Embryonic facial prominence (tissue), 1 donor: ENCODE measurements around the gene EVI2B.
"Not testable (repeated sequence)": the region's sequence is repeated elsewhere in the genome, so short reads cannot be mapped to it uniquely, and the experiment has no call there.

Source experiments
- DNase-seq: peaks from one replicate; pipeline ENCODE4 v3.0.0-alpha.2; 2016; ENCODE audit errors: extremely low spot score

EVI2B gene

GRCh38 chr17:31313982-31314781 lies at the start of gene EVI2B:
Gene EVI2B (minus strand): TSS chr17:31314054. CDS start chr17:31305609, 8,445 bp downstream.
- no peak for DNase-seq

- DNase-seq: no peak
Measured at GRCh38 chr17:31357839-31358394, 44.1 kb upstream of the EVI2B start.

GRCh38 chr17:31357091-31357490 lies 43.2 kb upstream of the EVI2B start:
- no peak for DNase-seq

GRCh38 chr17:31355935-31356334 lies 42.1 kb upstream of the EVI2B start:
- no peak for DNase-seq

- no peak for DNase-seq
Measured at GRCh38 chr17:31349454-31349853, 35.6 kb upstream of the EVI2B start.

GRCh38 chr17:31345191-31345747 lies 31.4 kb upstream of the EVI2B start:
- not testable (repeated sequence) for DNase-seq

GRCh38 chr17:31339906-31340661 lies 26.2 kb upstream of the EVI2B start:
- DNase-seq: no peak

GRCh38 chr17:31329221-31329620 lies 15.4 kb upstream of the EVI2B start:
- DNase-seq: no peak

GRCh38 chr17:31328160-31328535 lies 14.3 kb upstream of the EVI2B start:
- no peak for DNase-seq

GRCh38 chr17:31327534-31328159 lies 13.8 kb upstream of the EVI2B start:
- DNase-seq: no peak

GRCh38 chr17:31323551-31323950 lies 9.7 kb upstream of the EVI2B start:
- DNase-seq: no peak

GRCh38 chr17:31321966-31322365 lies 8.1 kb upstream of the EVI2B start:
- no peak for DNase-seq

- DNase-seq: no peak
Measured at GRCh38 chr17:31321481-31321880, 7.6 kb upstream of the EVI2B start, which contains the start of gene EVI2A. Gene EVI2A (minus strand): TSS chr17:31321622. CDS start chr17:31319013, 2,609 bp downstream.

- no peak for DNase-seq
Measured at GRCh38 chr17:31320791-31321190, 6.9 kb upstream of the EVI2B start.

GRCh38 chr17:31320241-31320640 lies 6.4 kb upstream of the EVI2B start:
- no peak for DNase-seq

- no peak for DNase-seq
Measured at GRCh38 chr17:31318851-31319661, 5.2 kb upstream of the EVI2B start.

GRCh38 chr17:31318298-31318801 lies 4.5 kb upstream of the EVI2B start:
- no peak for DNase-seq

- DNase-seq: no peak
Measured at GRCh38 chr17:31314782-31315100, 887 bp upstream of the EVI2B start.

- not testable (repeated sequence) for DNase-seq
Measured at GRCh38 chr17:31312223-31312622, 1.6 kb downstream of the EVI2B start.

- no peak for DNase-seq
Measured at GRCh38 chr17:31311526-31311925, 2.3 kb downstream of the EVI2B start.

- no peak for DNase-seq
Measured at GRCh38 chr17:31310886-31311285, 3.0 kb downstream of the EVI2B start.
